Left colon (tissue), 2 donors: ENCODE measurements around the gene CD3E. TPM values are rescaled to one million over a fixed set of nuclear protein-coding genes. Genes with fewer than 3 reads are reported as not detected.

ENCODE experiments used
- ATAC-seq: fragments of 200-7000 bp; cut with Tn5 transposase; one replicate; pipeline ENCODE4 v1.9.1; 2020; ENCODE audit warnings: mild to moderate bottlenecking, moderate library complexity
- DNase-seq, 2 donors: peaks; one replicate each; pipeline ENCODE4 v3.0.0-alpha.2; 2020
- intact Hi-C, 2 donors: fragments of 100-400 bp; cut with DNase I in 1 of 2; cut with micrococcal nuclease in 1 of 2; formaldehyde crosslinking; loops; one replicate each; pipeline versions ENCODE4 v1.11.2 to v1.14.0; 2022; cut with DNase I, micrococcal nuclease
- total RNA-seq, 2 donors: library from RNA; stranded (reverse); fragmentation: NEBNext Ultra II Directional; extraction: Animal tissue kit (Norgen Biotek cat#: 25700); gene quantifications; one replicate each; pipeline ENCODE4 v1.2.1, GENCODE V29; 2021
- donor health status: DM: no; HTN: no; CAD: no.
- donor health status: DM: yes; HTN: yes; CAD: no.

CD3E gene
- total RNA-seq, 2 donors from 2014 or later = 3.4 to 6.7 TPM

GRCh38 chr11:118318124-118318523, 13.6 kb downstream of the CD3E start:
- ATAC-seq = no peak
- intact Hi-C loops = no loop called here

GRCh38 chr11:118318581-118319336, 14.2 kb downstream of the CD3E start:
- no peak for ATAC-seq
- intact Hi-C loops = no loop called here

More at GRCh38 chr11:118318124-118318523, 13.6 kb downstream of the CD3E start:
- DNase-seq = no peak

GRCh38 chr11:118319337-118319707, 14.8 kb downstream of the CD3E start:
- intact Hi-C loops = no loop called here
- DNase-seq = no peak
- no peak for ATAC-seq

More at GRCh38 chr11:118318581-118319336, 14.2 kb downstream of the CD3E start:
- no peak for DNase-seq

GRCh38 chr11:118320515-118320914, 16.0 kb downstream of the CD3E start:
- no peak for DNase-seq

GRCh38 chr11:118321386-118322082, 17.0 kb downstream of the CD3E start:
- peak; percentile 85 for ATAC-seq
- intact Hi-C loops = no loop called here
- peak; percentile 57 to 68 for DNase-seq

More at GRCh38 chr11:118320515-118320914, 16.0 kb downstream of the CD3E start:
- intact Hi-C loops = no loop called here
- no peak for ATAC-seq

GRCh38 chr11:118322721-118323120, 18.2 kb downstream of the CD3E start:
- no peak for DNase-seq
- intact Hi-C loops = no loop called here
- no peak for ATAC-seq

GRCh38 chr11:118325283-118325682, 20.8 kb downstream of the CD3E start:
- intact Hi-C loops = no loop called here
- no peak for ATAC-seq
- DNase-seq = no peak

GRCh38 chr11:118328745-118329144, 24.2 kb downstream of the CD3E start:
- DNase-seq (no peak), ATAC-seq (no peak)
- intact Hi-C loops = no loop called here

GRCh38 chr11:118334745-118335144, 30.2 kb downstream of the CD3E start:
- intact Hi-C loops = no loop called here
- DNase-seq = no peak
- no peak for ATAC-seq

- ATAC-seq = peak; percentile 76
- intact Hi-C loops = no loop called here
These were observed 34.1 kb downstream of the CD3E start for GRCh38 chr11:118338637-118339061.

GRCh38 chr11:118339281-118339961, 34.9 kb downstream of the CD3E start:
- no peak for ATAC-seq
- intact Hi-C loops = no loop called here

More at GRCh38 chr11:118338637-118339061, 34.1 kb downstream of the CD3E start:
- DNase-seq = peak in 1 of 2 donors; percentile 48

GRCh38 chr11:118340449-118340848, 35.9 kb downstream of the CD3E start:
- DNase-seq (no peak), ATAC-seq (no peak)
- intact Hi-C loops = no loop called here

More at GRCh38 chr11:118339281-118339961, 34.9 kb downstream of the CD3E start:
- no peak for DNase-seq

GRCh38 chr11:118341261-118341660, 36.7 kb downstream of the CD3E start:
- ATAC-seq (no peak), DNase-seq (no peak)
- intact Hi-C loops = no loop called here

GRCh38 chr11:118341815-118342489, 37.4 kb downstream of the CD3E start:
- DNase-seq (no peak), ATAC-seq (no peak)
- intact Hi-C loops = no loop called here

GRCh38 chr11:118342503-118343161, 38.1 kb downstream of the CD3E start, which contains the start of gene CD3D:
CD3D (minus strand) TSS chr11:118342705; CDS start chr11:118342607, 98 bp downstream.
- ATAC-seq (peak; percentile 27), DNase-seq (no peak)
- intact Hi-C loops = no loop called here

- ATAC-seq (no peak), DNase-seq (no peak)
- intact Hi-C loops = no loop called here
These were observed 38.7 kb downstream of the CD3E start for GRCh38 chr11:118343248-118343647.

GRCh38 chr11:118343981-118344515, 39.5 kb downstream of the CD3E start, which contains the start of gene CD3G:
CD3G (plus strand) TSS chr11:118344344; CDS start chr11:118344424, 80 bp downstream.
- intact Hi-C loops = no loop called here
- ATAC-seq (peak; percentile 37), DNase-seq (peak in 1 of 2 donors; percentile 23)

GRCh38 chr11:118349475-118349874, 44.9 kb downstream of the CD3E start:
- intact Hi-C loops = no loop called here
- ATAC-seq = no peak
- DNase-seq = no peak
